GM10248 (cell line): ENCODE results near the gene CCDC112.

Source experiments
- CTCF ChIA-PET: fragments of 300-600 bp; sonication (Branson Sonifier 250); formaldehyde crosslinking; extraction: SDS; loops from one replicate; lab custom pipeline; 2021; ENCODE audit warnings: antibody characterized with exemption; lab: Yijun Ruan, JAX
- POLR2A ChIA-PET: fragments of 350-650 bp; sonication (Branson Sonifier 250); formaldehyde crosslinking; extraction: SDS; loops from one replicate; lab custom pipeline; 2020; ENCODE audit warnings: antibody characterized with exemption; lab: Yijun Ruan, JAX
- DNase-seq: peaks from one replicate; pipeline ENCODE4 v3.0.0; 2012; ENCODE audit errors: extremely low spot score
- CTCF ChIP-seq: IDR thresholded peaks from 2 replicates; pipeline ENCODE4 v1.5.1; 2012; ENCODE audit warnings: mild to moderate bottlenecking, low read depth; ENCODE audit errors: extremely low read depth, missing control alignments, control extremely low read depth

CCDC112 gene

GRCh38 chr5:115337882-115338281 is 41.4 kb upstream of the CCDC112 start:
- CTCF ChIA-PET = interaction anchor here (1.2 kb wide), 1 partner anchor 232 kb away, joined by 4 read pairs; no protein-coding TSS in a partner anchor

DNA sequence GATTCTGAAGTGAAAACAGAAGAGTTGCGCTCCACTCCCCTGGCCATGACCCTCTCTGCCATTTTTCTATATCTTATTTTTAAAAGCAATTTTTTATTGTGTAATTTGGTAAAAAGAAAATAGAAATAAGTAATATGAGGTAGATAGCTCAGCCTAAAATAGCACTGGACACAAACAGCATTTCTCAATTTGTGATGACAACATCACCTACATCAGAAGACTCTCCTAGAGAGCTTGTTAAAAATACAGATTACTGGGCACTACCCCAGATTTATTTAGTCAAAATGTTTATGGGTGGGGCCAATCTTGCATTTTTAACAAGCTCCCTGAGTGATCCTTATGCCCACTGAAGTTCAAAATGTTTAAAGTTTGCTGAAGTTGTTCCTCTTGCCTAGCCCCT is 40.5 kb upstream of the CCDC112 start:
- ChIA-PET CTCF (interaction anchor here (1.2 kb wide), 1 partner anchor 233 kb away, joined by 4 read pairs; no protein-coding TSS in a partner anchor), POLR2A (no interaction called here)
- no peak for TF ChIP-seq CTCF
- no peak for DNase-seq

More at GRCh38 chr5:115337882-115338281, 41.4 kb upstream of the CCDC112 start:
- no peak for DNase-seq
- POLR2A ChIA-PET = no interaction called here
- no peak for TF ChIP-seq CTCF

DNA sequence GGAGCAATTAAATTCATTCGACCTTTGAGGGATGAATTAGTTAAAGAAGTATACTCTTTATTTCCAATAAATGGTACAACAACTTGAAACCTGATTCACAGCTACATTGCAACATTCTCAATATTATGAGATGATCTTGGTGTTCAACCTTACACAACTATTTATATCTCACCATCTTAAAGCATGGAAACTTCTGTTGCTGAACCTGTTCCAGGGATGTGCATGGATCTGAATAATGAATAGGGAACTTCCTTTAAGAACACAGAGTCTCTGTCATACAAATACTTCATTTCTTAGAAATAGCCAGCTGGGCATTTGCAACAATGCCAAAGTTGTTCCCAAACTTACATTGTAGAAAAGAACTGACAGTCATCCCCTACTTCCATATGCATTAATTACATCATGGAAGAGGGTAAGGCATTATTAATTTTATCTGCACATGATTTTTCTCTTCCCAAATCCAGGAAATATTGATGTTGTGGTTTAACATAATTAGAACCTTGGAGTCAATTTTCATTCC is 39.8 kb upstream of the CCDC112 start:
- no peak for DNase-seq
- no peak for TF ChIP-seq CTCF
- CTCF ChIA-PET = interaction anchor here (0.9 to 1.2 kb wide), 2 partner anchors 33 to 234 kb away, joined by 3 to 4 read pairs; no protein-coding TSS in a partner anchor
- POLR2A ChIA-PET = no interaction called here

GRCh38 chr5:115335301-115335700 is 38.8 kb upstream of the CCDC112 start:
- no peak for TF ChIP-seq CTCF
- DNase-seq = no peak
- CTCF ChIA-PET = interaction anchor here (0.9 to 1.3 kb wide), 3 partner anchors 34 to 83 kb away, joined by 3 read pairs; no protein-coding TSS in a partner anchor
- POLR2A ChIA-PET = no interaction called here

DNA sequence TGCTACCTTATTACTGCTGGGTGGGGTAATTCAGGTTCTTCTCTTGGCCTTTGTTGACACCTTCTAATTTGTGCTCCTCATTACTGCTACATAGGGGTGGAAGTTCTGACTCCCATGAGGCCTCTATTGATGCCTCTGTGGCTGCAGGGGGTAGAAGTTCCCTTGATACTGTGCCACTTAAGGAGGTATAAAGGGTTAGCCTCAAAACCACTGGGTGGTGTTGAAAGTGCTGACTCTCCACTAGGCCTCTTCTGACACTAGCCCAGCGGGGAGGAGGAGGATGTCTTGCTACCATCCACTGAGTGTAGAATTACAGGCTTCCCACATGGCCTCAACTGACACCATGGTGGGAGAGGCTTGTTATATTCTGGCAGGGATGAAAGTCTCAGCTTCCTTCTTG is 36.7 kb upstream of the CCDC112 start:
- CTCF ChIA-PET = interaction anchor here (1.2 kb wide), 1 partner anchor 8 kb away, joined by 4 read pairs; no protein-coding TSS in a partner anchor
- POLR2A ChIA-PET = no interaction called here
- DNase-seq = no peak
- TF ChIP-seq CTCF = no peak

DNA sequence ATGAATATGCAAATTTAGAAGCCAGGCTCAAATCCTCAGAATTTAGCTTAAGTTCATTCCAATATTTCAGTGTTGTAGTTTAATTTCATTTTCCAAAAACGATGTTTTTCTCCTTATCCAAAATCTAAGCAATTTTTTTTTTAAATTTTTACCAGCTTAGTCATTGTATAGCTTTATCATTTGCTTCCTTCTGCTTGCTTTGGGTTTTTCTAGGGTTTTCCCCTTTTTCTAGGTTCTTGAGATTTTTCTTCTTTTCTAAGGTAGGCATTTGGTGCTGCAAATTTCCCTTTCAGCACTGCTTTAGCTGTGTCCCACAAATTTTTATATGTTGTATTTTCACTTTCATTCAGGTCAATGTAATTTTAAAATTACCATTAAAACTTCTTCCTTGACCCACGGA is 34.4 kb upstream of the CCDC112 start:
- DNase-seq = no peak
- POLR2A ChIA-PET = interaction anchor here (0.6 kb wide), 1 partner anchor 197 kb away, joined by 4 read pairs; no protein-coding TSS in a partner anchor
- CTCF ChIA-PET = interaction anchor here (0.9 to 3.4 kb wide), 3 partner anchors 19 to 35 kb away, joined by 3 to 14 read pairs (median 5); partner anchors contain the start of gene CCDC112
- no peak for TF ChIP-seq CTCF
